K562 (cell line): ENCODE data around the gene KIF25. TPM values are rescaled to one million over a fixed set of nuclear protein-coding genes. Genes with fewer than 3 reads are reported as not detected.

Experiments
- ATAC-seq: fragments of 200-7000 bp; cut with Tn5 transposase; 3 replicates; pipeline ENCODE4 v1.9.1; 2020; ENCODE audit warnings: moderate library complexity
- BruUV-seq: library from RNA; stranded (reverse); fragments of 400-500 nt; replicated peaks from 2 replicates; lab custom pipeline; 2021; lab: Mats Ljungman, UMichigan
- CTCF ChIA-PET: fragments of 300-600 bp; formaldehyde crosslinking; extraction: SDS; loops from one replicate; lab custom pipeline; 2021; ENCODE audit warnings: low intra/inter-chr PET ratio; lab: Yijun Ruan, JAX
- POLR2A ChIA-PET: fragments of 300-600, 350-650 bp; sonication (Branson Sonifier 250); formaldehyde crosslinking; extraction: SDS; loops from one replicate; lab custom pipeline; 2021; ENCODE audit warnings: antibody characterized with exemption, inconsistent platforms; lab: Yijun Ruan, JAX
- DNase-seq, 4 experiments: peaks; one replicate each; pipeline versions ENCODE4 v3.0.0 to v3.0.0-alpha.2; 2011 to 2018; ENCODE audit warnings: low spot score in 3 of 4, mixed read lengths in 3 of 4; ENCODE audit errors: extremely low read depth in 1 of 4
- FAIRE-seq: peaks from 2 replicates; lab custom pipeline; 2011; peaks lifted over from hg19 to GRCh38; lab: Jason Lieb, UNC
- H2AFZ ChIP-seq: 2 replicates; pipeline ENCODE4 v1.6.0; 2011; ENCODE audit warnings: low read depth, low read length, control low read depth, inconsistent platforms
- H3K27ac ChIP-seq: fragments of 200-600 bp; 3 replicates; pipeline ENCODE4 v1.8.0; 2011; ENCODE audit warnings: low read depth, mild to moderate bottlenecking, control low read depth, inconsistent platforms, low read length, moderate library complexity, mixed read lengths; ENCODE audit errors: extremely low read depth
- H3K27me3 ChIP-seq, 2 experiments: fragments of 300-600 bp in 1 of 2; 2 replicates in 1 of 2; 3 replicates in 1 of 2; pipeline versions ENCODE4 v1.6.0 to v1.8.0; 2011; ENCODE audit warnings: inconsistent platforms in 2 of 2, low read length in 2 of 2, mild to moderate bottlenecking in 1 of 2, mixed read lengths in 1 of 2, moderate library complexity in 1 of 2; ENCODE audit not compliant: control insufficient read depth in 2 of 2, insufficient read depth in 2 of 2
- H3K36me3 ChIP-seq: fragments of 300-600 bp; 3 replicates; pipeline ENCODE4 v1.8.0; 2011; ENCODE audit warnings: mild to moderate bottlenecking, low read length, inconsistent platforms; ENCODE audit not compliant: control insufficient read depth, insufficient read depth
- H3K4me1 ChIP-seq, 2 experiments: fragments of 200-600 bp in 1 of 2; replicated peaks in 1 of 2; 2 replicates in 1 of 2; 3 replicates in 1 of 2; pipeline versions ENCODE4 v1.5.1 to v1.8.0; 2011; ENCODE audit warnings: inconsistent platforms in 2 of 2, low read length in 2 of 2, mild to moderate bottlenecking in 1 of 2, mixed read lengths in 1 of 2, moderate library complexity in 1 of 2; ENCODE audit not compliant: control insufficient read depth in 2 of 2, insufficient read depth in 2 of 2
- H3K4me2 ChIP-seq: 2 replicates; pipeline ENCODE4 v1.6.1; 2011; ENCODE audit warnings: low read length, control low read depth, inconsistent platforms, mixed read lengths; ENCODE audit not compliant: insufficient read depth
- H3K4me3 ChIP-seq: fragments of 200-600 bp; sonication (generic), shearing (Covaris generic); 2 replicates; pipeline ENCODE4 v1.5.1; 2016; ENCODE audit warnings: control low read depth, inconsistent platforms
- H3K79me2 ChIP-seq: fragments of 200-600 bp; 3 replicates; pipeline ENCODE4 v1.8.0; 2011; ENCODE audit warnings: low read length, inconsistent platforms; ENCODE audit not compliant: control insufficient read depth, insufficient read depth
- H3K9ac ChIP-seq, 2 experiments: 2 replicates each; pipeline versions ENCODE4 v1.6.0 to v1.6.1; 2011; ENCODE audit warnings: low read depth in 2 of 2, low read length in 2 of 2, control low read depth in 1 of 2, inconsistent platforms in 1 of 2, mild to moderate bottlenecking in 1 of 2, mixed read lengths in 1 of 2; ENCODE audit not compliant: insufficient read depth in 1 of 2
- H3K9me1 ChIP-seq: one replicate; pipeline ENCODE4 v1.6.0; 2011; ENCODE audit warnings: inconsistent platforms, mild to moderate bottlenecking, low read length, moderate library complexity; ENCODE audit not compliant: control insufficient read depth, insufficient read depth
- H3K9me3 ChIP-seq: replicated peaks from 2 replicates; pipeline ENCODE4 v1.5.1; 2011; ENCODE audit warnings: low read depth, low read length, inconsistent platforms; ENCODE audit not compliant: control insufficient read depth, insufficient read depth
- H4K20me1 ChIP-seq: replicated peaks from 2 replicates; pipeline ENCODE4 v1.6.1; 2011; ENCODE audit warnings: low read length, inconsistent platforms, mixed read lengths; ENCODE audit not compliant: control insufficient read depth, insufficient read depth
- ATF7 ChIP-seq: fragments of 450-650 bp; IDR thresholded peaks from 2 replicates; pipeline ENCODE4 v1.7.1; 2014; ENCODE audit warnings: mild to moderate bottlenecking, moderate library complexity
- EWSR1 ChIP-seq: fragments of 450-650 bp; IDR thresholded peaks from 2 replicates; pipeline ENCODE4 v1.6.1; 2018; ENCODE audit warnings: borderline replicate concordance, mild to moderate bottlenecking, low read depth, moderate library complexity; ENCODE audit not compliant: partially characterized antibody
- FOXK1 ChIP-seq: sonication (generic); formaldehyde crosslinking; IDR thresholded peaks from 2 replicates; pipeline ENCODE4 v1.8.0; 2022; ENCODE audit warnings: missing genetic modification reagents, mild to moderate bottlenecking, borderline replicate concordance
- GABPB1 ChIP-seq: sonication (generic); formaldehyde crosslinking; IDR thresholded peaks from 2 replicates; pipeline ENCODE4 v1.8.0; 2022; ENCODE audit warnings: mild to moderate bottlenecking, missing genetic modification reagents
- GABPB2 ChIP-seq: fragments of 250-450 bp; sonication (Bioruptor Pico); conservative IDR thresholded peaks from 2 replicates; pipeline ENCODE4 v1.5.1; 2021; ENCODE audit warnings: mild to moderate bottlenecking
- KAT8 ChIP-seq: fragments of 450-650 bp; IDR thresholded peaks from 2 replicates; pipeline ENCODE4 v1.6.1; 2016; ENCODE audit warnings: low read depth, mild to moderate bottlenecking
- PML ChIP-seq: IDR thresholded peaks from 2 replicates; pipeline ENCODE4 v1.6.1; 2012; ENCODE audit warnings: low read length, inconsistent platforms
- RB1 ChIP-seq: fragments of 450-650 bp; IDR thresholded peaks from 2 replicates; pipeline ENCODE4 v1.6.1; 2017; ENCODE audit warnings: low read depth, mild to moderate bottlenecking
- TGIF2 ChIP-seq: sonication (generic); formaldehyde crosslinking; IDR thresholded peaks from 2 replicates; pipeline ENCODE4 v1.8.1; 2022; ENCODE audit warnings: mild to moderate bottlenecking, missing genetic modification reagents, moderate library complexity
- YY1 ChIP-seq, 3 experiments: IDR thresholded peaks; 2 replicates each; pipeline ENCODE4 v1.6.1; 2011; ENCODE audit warnings: low read length in 2 of 3, mild to moderate bottlenecking in 2 of 3, moderate library complexity in 2 of 3, borderline replicate concordance in 1 of 3, control low read depth in 1 of 3, low read depth in 1 of 3; ENCODE audit not compliant: insufficient read depth in 3 of 3, insufficient replicate concordance in 2 of 3, control insufficient read depth in 1 of 3, insufficient read length in 1 of 3; ENCODE audit errors: extremely low read depth in 1 of 3
- ZNF324 ChIP-seq: fragments of 250-450 bp; sonication (Bioruptor Pico); IDR thresholded peaks from 2 replicates; pipeline ENCODE4 v1.4.0; 2020; ENCODE audit warnings: mild to moderate bottlenecking
- ZNF699 ChIP-seq: fragments of 250-450 bp; sonication (Bioruptor Pico); IDR thresholded peaks from 2 replicates; pipeline ENCODE4 v1.8.0; 2021; ENCODE audit warnings: mild to moderate bottlenecking, moderate library complexity; ENCODE audit not compliant: insufficient replicate concordance
- WGBS: fragments of 100-300 bp; shearing (Covaris generic); methylation state at CpG from one replicate; pipeline ENCODE4 v1.1.6; 2016; ENCODE audit warnings: low coverage, mixed read lengths; ENCODE audit not compliant: insufficient coverage; ENCODE audit errors: missing lambda C conversion rate; 5-methylcytosine and 5-hydroxymethylcytosine counted together
- in situ Hi-C: fragments of 300-500 bp; cut with MboI; formaldehyde crosslinking; loops from 4 replicates; pipeline ENCODE4 v1.15.0; 2018; ENCODE audit warnings: inconsistent platforms, mixed read lengths
- intact Hi-C: fragments of 100-400 bp; cut with micrococcal nuclease; formaldehyde crosslinking; loops from 2 replicates; pipeline ENCODE4 v1.14.2; 2022
- polyA plus RNA-seq, 8 experiments: library from polyadenylated mRNA; depleted of rRNA in 4 of 8; stranded (reverse) in 5 of 8; unstranded in 3 of 8; fragments of >200 nt; fragmentation: Nextera tagmentation in 2 of 8; fragmentation: Illumina TruSeq in 1 of 8; extraction: Ambion mirVana in 2 of 8; extraction: Trizol in 1 of 8; gene quantifications; 2 replicates each; pipeline versions ENCODE4 v1.2.1 to v1.2.3, GENCODE V29; 2011 to 2014; ENCODE audit warnings: inconsistent platforms in 1 of 8, missing spikeins in 1 of 8
- total RNA-seq, 7 experiments: library from RNA; depleted of rRNA in 6 of 7; stranded (reverse); fragments of >200 nt in 6 of 7; fragmentation: Illumina TruSeq in 2 of 7; extraction: Trizol in 2 of 7; gene quantifications; 2 replicates each; pipeline versions ENCODE4 v1.2.1 to v1.2.3, GENCODE V29; 2011 to 2021; ENCODE audit warnings: low replicate concordance in 1 of 7
- TF ChIP-seq, protein P1 (sequence below): sonication (generic); formaldehyde crosslinking; IDR thresholded peaks from 2 replicates; pipeline ENCODE4 v1.8.0; 2023; ENCODE audit warnings: mild to moderate bottlenecking, missing genetic modification reagents
- TF ChIP-seq, protein P2 (sequence below): fragments of 450-650 bp; IDR thresholded peaks from 2 replicates; pipeline ENCODE4 v1.6.1; 2017; ENCODE audit warnings: antibody characterized with exemption
- TF ChIP-seq, protein P3 (sequence below): fragments of 450-650 bp; IDR thresholded peaks from 2 replicates; pipeline ENCODE4 v1.6.1; 2017; ENCODE audit warnings: mild to moderate bottlenecking, moderate library complexity
- TF ChIP-seq, protein P4 (sequence below): fragments of 250-450 bp; sonication (Bioruptor Pico); IDR thresholded peaks from 2 replicates; pipeline ENCODE4 v1.5.0; 2022; ENCODE audit warnings: mild to moderate bottlenecking

The KIF25 gene
- total and polyA plus RNA-seq, 9 of the 15 experiments (the other 6 are each of a cell fraction or from before 2014, with no cell fraction given): 0.04 to 0.49 (median 0.23) TPM; not detected in 5

- intact Hi-C loops: no loop called here
Observed at GRCh38 chr6:167947716-167948115, 49.8 kb upstream of the KIF25 start.

More at GRCh38 chr6:167947716-167948115, 49.8 kb upstream of the KIF25 start:
- CTCF ChIA-PET: no interaction called here
- no peak overlapping the region for H3K4me3 ChIP-seq
- no peak overlapping the region for H3K9ac ChIP-seq
- H3K4me1 ChIP-seq: peaks cover 0 to 5% of the 10 kb centered on the region in 2 experiments; a peak in 1 of 5 replicates
- H4K20me1 ChIP-seq: no peaks in the 10 kb centered on the region
- TF ChIP-seq TGIF2 (CRISPR knock-in tag) (no peak), GABPB1 (no peak), RB1 (no peak), PML (no peak), ZNF324 (no peak), ATF7 (no peak), FOXK1 (no peak), EWSR1 (no peak), KAT8 (no peak), ZNF699 (CRISPR knock-in tag) (no peak), YY1 (IDR thresholded peaks at IDR 0.05; ENCODE audit: borderline replicate concordance in 1 of 3, control insufficient read depth in 1 of 3, extremely low read depth in 1 of 3, insufficient read depth in 3 of 3, insufficient read length in 1 of 3, insufficient replicate concordance in 2 of 3, low read depth in 1 of 3, low read length in 2 of 3) (no peak), GABPB2 (CRISPR knock-in tag) (no peak)
- TF ChIP-seq, protein P1, sequence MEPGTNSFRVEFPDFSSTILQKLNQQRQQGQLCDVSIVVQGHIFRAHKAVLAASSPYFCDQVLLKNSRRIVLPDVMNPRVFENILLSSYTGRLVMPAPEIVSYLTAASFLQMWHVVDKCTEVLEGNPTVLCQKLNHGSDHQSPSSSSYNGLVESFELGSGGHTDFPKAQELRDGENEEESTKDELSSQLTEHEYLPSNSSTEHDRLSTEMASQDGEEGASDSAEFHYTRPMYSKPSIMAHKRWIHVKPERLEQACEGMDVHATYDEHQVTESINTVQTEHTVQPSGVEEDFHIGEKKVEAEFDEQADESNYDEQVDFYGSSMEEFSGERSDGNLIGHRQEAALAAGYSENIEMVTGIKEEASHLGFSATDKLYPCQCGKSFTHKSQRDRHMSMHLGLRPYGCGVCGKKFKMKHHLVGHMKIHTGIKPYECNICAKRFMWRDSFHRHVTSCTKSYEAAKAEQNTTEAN: no peak
- TF ChIP-seq, protein P2, sequence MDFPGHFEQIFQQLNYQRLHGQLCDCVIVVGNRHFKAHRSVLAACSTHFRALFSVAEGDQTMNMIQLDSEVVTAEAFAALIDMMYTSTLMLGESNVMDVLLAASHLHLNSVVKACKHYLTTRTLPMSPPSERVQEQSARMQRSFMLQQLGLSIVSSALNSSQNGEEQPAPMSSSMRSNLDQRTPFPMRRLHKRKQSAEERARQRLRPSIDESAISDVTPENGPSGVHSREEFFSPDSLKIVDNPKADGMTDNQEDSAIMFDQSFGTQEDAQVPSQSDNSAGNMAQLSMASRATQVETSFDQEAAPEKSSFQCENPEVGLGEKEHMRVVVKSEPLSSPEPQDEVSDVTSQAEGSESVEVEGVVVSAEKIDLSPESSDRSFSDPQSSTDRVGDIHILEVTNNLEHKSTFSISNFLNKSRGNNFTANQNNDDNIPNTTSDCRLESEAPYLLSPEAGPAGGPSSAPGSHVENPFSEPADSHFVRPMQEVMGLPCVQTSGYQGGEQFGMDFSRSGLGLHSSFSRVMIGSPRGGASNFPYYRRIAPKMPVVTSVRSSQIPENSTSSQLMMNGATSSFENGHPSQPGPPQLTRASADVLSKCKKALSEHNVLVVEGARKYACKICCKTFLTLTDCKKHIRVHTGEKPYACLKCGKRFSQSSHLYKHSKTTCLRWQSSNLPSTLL: no peak
- TF ChIP-seq, protein P3, sequence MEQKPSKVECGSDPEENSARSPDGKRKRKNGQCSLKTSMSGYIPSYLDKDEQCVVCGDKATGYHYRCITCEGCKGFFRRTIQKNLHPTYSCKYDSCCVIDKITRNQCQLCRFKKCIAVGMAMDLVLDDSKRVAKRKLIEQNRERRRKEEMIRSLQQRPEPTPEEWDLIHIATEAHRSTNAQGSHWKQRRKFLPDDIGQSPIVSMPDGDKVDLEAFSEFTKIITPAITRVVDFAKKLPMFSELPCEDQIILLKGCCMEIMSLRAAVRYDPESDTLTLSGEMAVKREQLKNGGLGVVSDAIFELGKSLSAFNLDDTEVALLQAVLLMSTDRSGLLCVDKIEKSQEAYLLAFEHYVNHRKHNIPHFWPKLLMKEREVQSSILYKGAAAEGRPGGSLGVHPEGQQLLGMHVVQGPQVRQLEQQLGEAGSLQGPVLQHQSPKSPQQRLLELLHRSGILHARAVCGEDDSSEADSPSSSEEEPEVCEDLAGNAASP: no peak
- TF ChIP-seq, protein P4, sequence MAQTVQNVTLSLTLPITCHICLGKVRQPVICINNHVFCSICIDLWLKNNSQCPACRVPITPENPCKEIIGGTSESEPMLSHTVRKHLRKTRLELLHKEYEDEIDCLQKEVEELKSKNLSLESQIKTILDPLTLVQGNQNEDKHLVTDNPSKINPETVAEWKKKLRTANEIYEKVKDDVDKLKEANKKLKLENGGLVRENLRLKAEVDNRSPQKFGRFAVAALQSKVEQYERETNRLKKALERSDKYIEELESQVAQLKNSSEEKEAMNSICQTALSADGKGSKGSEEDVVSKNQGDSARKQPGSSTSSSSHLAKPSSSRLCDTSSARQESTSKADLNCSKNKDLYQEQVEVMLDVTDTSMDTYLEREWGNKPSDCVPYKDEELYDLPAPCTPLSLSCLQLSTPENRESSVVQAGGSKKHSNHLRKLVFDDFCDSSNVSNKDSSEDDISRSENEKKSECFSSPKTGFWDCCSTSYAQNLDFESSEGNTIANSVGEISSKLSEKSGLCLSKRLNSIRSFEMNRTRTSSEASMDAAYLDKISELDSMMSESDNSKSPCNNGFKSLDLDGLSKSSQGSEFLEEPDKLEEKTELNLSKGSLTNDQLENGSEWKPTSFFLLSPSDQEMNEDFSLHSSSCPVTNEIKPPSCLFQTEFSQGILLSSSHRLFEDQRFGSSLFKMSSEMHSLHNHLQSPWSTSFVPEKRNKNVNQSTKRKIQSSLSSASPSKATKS (CRISPR knock-in tag): no peak
- FAIRE-seq: no peak
- H3K27ac ChIP-seq: no peak overlapping the region
- POLR2A ChIA-PET: no interaction called here
- no peaks in the 10 kb centered on the region for H3K9me3 ChIP-seq
- WGBS: 100% methylated on average over 1 of the region's 1 CpG
- no peaks in the 10 kb centered on the region for H3K27me3 ChIP-seq
- no peak for ATAC-seq
- BruUV-seq: no TSS peak
- no peak for DNase-seq
- in situ Hi-C loops: no loop called here
- H3K4me2 ChIP-seq: no peak overlapping the region
- H2AFZ ChIP-seq: no peak overlapping the region
- no peaks in the 10 kb centered on the region for H3K9me1 ChIP-seq
- no peaks in the 10 kb centered on the region for H3K79me2 ChIP-seq
- peaks cover 91% of the 10 kb centered on the region for H3K36me3 ChIP-seq
